Activated T-cell treated with anti-CD3 and anti-CD28 coated beads for 48 hours (primary cell): Measurements from ENCODE around the gene IL21R.

Experiments used
- DNase-seq: peaks from one replicate; pipeline ENCODE4 v3.0.0-alpha.2; 2020; ENCODE audit warnings: low read depth

Gene IL21R

DNA sequence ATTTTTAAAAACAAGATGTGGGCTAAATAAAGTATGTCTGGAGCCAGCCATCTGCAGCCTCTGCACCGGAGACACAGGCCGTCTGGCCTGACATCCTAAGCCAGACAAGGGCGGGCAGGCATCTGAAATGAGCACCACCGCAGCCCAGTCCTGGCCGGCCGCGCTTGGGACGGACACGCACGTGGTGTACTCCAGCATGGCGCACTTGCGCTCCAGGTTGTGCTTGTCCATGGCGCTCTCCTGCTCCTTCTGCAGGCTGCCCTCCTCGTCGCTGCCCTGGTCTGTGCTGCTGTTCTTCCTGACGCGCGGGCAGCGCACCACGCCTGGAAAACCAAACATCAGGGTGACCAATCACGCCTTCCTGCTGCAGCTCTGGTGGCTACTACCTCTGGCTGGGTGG is 87.4 kb downstream of the IL21R start:
- no peak for DNase-seq

DNA sequence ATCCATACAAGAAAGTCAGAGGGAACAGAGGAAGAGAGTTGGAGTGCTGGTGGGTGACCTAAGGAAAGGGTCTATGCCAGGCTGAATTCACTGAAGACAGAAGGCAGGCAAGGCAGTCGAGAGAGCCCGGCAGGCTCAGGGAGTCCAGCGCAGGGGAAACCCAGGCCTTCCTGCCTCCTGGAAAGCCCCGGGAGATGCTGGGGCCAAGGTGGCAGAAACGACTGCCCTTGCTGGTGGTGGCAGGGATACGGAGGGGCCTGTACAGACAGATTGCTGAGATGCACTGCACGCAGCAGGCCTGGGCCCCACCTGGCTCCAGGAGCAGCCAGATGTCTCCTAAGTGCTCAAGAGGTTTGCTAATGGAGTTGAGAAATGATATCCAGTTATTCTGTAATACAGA is 87.9 kb downstream of the IL21R start:
- no peak for DNase-seq

DNA sequence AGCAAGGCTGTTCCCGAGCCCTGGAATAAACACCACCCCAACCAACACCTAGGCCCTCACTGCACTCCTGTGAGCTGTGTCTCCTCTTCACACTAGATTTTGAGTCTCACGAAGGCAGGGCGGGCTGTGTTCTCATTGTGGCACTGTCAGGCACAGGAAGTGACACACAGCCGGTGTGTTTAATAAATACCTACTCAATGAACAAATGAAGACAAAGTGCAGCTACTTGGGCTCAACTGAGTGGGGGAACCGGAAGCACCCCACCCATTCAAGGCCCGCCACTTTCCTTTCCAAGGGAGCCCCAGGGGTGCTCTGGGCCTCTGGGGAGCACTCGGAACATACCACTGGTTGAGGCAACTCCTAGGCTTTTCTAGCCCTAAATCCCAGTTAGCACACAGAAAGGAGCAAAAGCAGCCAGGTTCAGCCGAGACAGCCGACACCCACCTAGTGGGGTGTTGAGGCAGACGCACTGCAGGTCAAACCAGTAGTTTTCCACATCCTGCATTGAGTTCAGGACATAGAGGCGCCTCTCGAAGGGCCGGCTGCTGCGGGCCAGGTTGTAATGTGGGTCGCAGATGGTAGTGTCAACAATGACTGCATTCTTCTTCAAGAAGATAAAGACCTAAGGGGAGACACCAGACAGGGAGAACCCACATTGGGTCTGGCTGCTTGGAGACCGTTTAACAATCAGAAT is 90.1 kb downstream of the IL21R start:
- DNase-seq = no peak

DNA sequence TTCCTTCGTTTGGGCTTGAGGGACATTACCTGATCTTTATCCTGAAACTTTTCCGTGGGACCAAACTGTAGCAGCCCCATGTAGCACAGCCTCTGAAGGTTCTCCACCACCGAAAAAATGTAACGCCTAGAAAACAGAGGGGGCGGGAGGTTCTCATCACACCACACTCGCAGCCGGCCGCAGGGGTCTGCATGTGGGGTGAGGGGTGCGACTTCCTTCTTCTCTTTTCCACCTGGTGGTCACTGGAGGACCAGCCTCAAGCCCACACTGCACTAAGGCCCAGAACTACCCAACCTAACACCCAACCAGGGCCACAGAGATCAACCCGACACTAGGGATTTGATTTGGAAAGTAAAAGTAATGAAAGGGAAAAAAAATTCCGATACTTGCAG is 90.6 kb downstream of the IL21R start:
- no peak for DNase-seq

DNA sequence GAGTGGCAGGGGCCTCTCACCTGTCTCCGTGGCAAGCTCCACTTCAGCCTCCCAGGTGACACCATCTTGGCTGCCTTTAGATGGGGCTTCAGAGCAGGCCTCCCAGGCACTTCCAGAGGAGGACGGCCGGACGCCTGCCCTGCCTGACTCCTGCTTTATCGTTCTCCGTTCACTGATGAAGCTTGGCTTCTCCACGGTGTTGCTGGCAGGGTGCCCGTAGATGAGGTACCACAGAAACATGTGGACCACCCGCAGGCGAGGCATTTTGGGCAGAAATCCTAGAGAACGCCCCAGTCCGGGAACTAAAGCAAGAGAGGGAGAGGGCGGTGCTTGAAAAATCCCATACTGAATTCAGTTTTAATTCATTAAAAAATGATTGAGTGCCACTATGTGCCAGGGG is 93.2 kb downstream of the IL21R start:
- DNase-seq = no peak

DNA sequence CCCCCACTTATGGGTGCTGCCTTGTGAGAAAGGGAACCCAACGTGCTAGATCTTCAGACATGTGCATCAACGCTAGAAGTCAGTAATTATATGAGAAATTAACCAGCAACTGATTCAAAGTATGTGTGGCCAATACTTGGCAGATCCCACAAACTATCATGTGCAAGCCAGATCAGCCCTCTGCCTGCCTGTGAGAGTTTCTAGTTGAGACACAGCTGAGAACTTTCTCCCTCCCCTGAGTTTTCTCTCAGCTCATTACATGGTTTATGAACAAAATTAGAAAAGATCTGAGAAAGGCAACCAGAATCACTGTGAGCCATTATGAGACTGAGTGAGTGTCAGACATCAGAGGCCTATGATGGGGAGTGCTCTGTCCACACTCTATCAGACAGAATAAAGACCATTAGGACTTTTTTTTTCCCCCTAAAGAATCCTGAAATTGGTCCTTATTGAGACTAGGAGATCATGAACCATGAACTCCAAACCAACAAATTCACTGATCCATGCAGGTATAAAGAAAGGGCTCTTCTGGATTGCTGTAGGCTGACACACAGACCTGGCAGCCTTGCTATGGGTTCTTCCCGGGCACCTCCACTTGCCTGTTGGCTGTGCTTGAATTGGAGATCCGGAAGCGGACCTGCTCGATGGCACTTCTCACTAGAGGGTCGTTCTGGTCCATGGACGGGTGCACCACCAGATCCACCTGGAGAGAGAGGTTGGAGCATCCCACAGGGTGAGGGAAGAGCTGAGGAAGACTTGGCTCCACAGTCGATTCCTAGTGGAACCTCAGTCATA is 96.3 kb downstream of the IL21R start:
- DNase-seq = no peak

DNA sequence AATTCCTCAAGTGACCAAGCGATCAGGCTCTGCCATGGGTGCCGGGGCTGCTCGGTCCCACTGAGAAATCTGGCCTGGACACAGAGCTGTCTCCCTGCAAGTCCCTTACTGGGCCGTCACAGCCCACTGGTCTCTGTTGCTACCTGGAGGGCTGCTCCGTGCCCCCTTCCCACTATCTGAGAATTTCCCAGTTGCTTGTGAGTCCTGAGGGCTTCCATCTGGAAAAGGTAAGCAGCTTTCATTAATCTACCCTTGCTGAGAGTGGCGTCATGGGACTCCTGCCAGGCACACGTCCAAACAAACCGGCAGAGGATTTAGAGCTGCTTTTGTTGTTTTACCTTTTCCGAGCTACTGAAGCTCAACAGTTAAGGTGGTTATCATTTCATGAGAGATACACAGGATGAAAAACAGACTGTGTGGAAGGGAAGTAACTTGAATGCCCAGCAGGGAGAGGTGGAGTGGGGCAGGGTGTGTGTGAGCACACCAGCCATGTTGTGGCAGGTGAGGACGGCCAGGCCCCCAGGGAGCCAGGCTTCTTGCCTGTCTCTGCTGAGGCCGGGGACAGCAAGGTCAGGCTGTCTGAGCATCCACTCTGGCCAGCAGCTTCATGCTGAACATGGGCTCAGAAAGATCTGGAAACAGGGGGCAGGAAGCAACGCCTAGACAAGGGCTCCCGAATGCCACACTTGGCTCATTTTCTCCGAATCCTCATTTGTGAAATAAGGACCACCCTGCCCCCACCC is 97.1 kb downstream of the IL21R start:
- DNase-seq = no peak

DNA sequence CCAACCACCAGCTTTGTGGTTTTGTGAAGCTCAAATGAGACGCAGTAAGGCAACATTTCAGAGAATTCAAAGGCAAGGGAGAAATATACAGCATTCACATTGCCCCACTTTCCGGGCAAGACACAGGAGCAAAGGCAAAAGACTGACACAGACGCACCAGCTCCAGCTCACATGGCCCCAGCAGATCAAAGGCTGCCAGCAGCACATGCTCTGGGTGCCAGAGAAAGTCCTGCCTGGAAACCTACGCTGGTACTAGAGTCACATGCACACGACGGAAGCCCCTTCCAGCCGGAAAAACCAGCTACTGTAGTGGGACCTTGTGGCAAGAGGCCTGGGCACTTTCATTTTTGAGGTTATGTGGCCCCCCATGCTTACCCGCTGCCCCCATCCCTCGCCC is 97.7 kb downstream of the IL21R start:
- no peak for DNase-seq

DNA sequence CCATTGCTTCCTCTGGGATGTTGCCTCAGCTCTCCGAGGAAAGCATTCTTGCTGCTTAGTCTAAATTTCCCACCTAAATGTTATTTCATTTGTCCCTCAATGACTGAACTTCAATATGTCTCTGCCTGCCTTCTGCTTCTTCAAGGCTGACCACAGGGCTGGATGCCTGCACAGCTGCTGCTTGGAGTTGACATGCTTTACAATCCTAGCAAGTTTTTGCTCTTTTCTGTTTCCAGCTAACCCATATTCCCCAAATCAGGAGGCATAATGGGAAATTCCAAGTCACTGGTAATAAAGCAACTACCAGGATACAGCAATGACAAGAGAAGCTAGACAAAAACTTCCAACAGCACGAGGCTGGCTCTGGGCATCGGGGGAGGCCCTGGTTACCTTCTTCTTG is 98.8 kb downstream of the IL21R start:
- no peak for DNase-seq
